GM23338 (cell line): Measurements from ENCODE around the gene RIIAD1.

ENCODE experiments used
- CREB1 ChIP-seq: fragments of 250-450 bp; sonication (Bioruptor Pico); IDR thresholded peaks from 2 replicates; pipeline ENCODE4 v1.5.0; 2020; ENCODE audit warnings: low read depth, mild to moderate bottlenecking, moderate library complexity
- EZH2 ChIP-seq: fragments of 200-600 bp; sonication (generic); IDR thresholded peaks from one replicate; pipeline ENCODE4 v1.8.0; 2017; ENCODE audit warnings: antibody characterized with exemption, mild to moderate bottlenecking, low read depth; ENCODE audit not compliant: unreplicated experiment
- EZH2phosphoT487 ChIP-seq: fragments of 200-600 bp; sonication (generic); IDR thresholded peaks from one replicate; pipeline ENCODE4 v1.8.1; 2018; ENCODE audit warnings: antibody characterized with exemption; ENCODE audit not compliant: unreplicated experiment
- JUNB ChIP-seq: IDR thresholded peaks from one replicate; pipeline ENCODE4 v1.6.1; 2016; ENCODE audit warnings: antibody characterized with exemption; ENCODE audit not compliant: unreplicated experiment
- POLR2AphosphoS5 ChIP-seq: IDR thresholded peaks from 2 replicates; pipeline ENCODE4 v1.6.1; 2016; ENCODE audit warnings: antibody characterized with exemption, low read depth
- REST ChIP-seq: IDR thresholded peaks from one replicate; pipeline ENCODE4 v1.6.1; 2018; ENCODE audit warnings: antibody characterized with exemption; ENCODE audit not compliant: unreplicated experiment
- TF ChIP-seq, protein P1 (sequence below), 2 experiments: fragments of 200-600 bp in 1 of 2; sonication (generic) in 1 of 2; conservative IDR thresholded peaks; 2 replicates each; pipeline versions ENCODE4 v1.5.1 to v1.6.1; 2016 to 2017; ENCODE audit warnings: antibody characterized with exemption in 2 of 2, low read depth in 2 of 2, mild to moderate bottlenecking in 2 of 2, moderate library complexity in 1 of 2
- TF ChIP-seq, protein P2 (sequence below): IDR thresholded peaks from 2 replicates; pipeline ENCODE4 v1.6.1; 2016; ENCODE audit warnings: antibody characterized with exemption
- TF ChIP-seq, protein P3 (sequence below): fragments of 250-450 bp; sonication (Bioruptor Pico); IDR thresholded peaks from 2 replicates; pipeline ENCODE4 v1.5.0; 2020; ENCODE audit warnings: mild to moderate bottlenecking, moderate library complexity

GRCh38 chr1:151718011-151718431, 3.3 kb upstream of the RIIAD1 start:
- TF ChIP-seq CREB1 (no peak), JUNB (no peak), EZH2 (no peak), REST (no peak), POLR2AphosphoS5 (no peak), EZH2phosphoT487 (no peak)
- TF ChIP-seq, protein P1, sequence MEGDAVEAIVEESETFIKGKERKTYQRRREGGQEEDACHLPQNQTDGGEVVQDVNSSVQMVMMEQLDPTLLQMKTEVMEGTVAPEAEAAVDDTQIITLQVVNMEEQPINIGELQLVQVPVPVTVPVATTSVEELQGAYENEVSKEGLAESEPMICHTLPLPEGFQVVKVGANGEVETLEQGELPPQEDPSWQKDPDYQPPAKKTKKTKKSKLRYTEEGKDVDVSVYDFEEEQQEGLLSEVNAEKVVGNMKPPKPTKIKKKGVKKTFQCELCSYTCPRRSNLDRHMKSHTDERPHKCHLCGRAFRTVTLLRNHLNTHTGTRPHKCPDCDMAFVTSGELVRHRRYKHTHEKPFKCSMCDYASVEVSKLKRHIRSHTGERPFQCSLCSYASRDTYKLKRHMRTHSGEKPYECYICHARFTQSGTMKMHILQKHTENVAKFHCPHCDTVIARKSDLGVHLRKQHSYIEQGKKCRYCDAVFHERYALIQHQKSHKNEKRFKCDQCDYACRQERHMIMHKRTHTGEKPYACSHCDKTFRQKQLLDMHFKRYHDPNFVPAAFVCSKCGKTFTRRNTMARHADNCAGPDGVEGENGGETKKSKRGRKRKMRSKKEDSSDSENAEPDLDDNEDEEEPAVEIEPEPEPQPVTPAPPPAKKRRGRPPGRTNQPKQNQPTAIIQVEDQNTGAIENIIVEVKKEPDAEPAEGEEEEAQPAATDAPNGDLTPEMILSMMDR (conservative IDR thresholded peaks at IDR 0.05; ENCODE audit: low read depth in 2 of 2) = no peak
- TF ChIP-seq, protein P2, sequence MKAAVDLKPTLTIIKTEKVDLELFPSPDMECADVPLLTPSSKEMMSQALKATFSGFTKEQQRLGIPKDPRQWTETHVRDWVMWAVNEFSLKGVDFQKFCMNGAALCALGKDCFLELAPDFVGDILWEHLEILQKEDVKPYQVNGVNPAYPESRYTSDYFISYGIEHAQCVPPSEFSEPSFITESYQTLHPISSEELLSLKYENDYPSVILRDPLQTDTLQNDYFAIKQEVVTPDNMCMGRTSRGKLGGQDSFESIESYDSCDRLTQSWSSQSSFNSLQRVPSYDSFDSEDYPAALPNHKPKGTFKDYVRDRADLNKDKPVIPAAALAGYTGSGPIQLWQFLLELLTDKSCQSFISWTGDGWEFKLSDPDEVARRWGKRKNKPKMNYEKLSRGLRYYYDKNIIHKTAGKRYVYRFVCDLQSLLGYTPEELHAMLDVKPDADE = no peak
- TF ChIP-seq, protein P3, sequence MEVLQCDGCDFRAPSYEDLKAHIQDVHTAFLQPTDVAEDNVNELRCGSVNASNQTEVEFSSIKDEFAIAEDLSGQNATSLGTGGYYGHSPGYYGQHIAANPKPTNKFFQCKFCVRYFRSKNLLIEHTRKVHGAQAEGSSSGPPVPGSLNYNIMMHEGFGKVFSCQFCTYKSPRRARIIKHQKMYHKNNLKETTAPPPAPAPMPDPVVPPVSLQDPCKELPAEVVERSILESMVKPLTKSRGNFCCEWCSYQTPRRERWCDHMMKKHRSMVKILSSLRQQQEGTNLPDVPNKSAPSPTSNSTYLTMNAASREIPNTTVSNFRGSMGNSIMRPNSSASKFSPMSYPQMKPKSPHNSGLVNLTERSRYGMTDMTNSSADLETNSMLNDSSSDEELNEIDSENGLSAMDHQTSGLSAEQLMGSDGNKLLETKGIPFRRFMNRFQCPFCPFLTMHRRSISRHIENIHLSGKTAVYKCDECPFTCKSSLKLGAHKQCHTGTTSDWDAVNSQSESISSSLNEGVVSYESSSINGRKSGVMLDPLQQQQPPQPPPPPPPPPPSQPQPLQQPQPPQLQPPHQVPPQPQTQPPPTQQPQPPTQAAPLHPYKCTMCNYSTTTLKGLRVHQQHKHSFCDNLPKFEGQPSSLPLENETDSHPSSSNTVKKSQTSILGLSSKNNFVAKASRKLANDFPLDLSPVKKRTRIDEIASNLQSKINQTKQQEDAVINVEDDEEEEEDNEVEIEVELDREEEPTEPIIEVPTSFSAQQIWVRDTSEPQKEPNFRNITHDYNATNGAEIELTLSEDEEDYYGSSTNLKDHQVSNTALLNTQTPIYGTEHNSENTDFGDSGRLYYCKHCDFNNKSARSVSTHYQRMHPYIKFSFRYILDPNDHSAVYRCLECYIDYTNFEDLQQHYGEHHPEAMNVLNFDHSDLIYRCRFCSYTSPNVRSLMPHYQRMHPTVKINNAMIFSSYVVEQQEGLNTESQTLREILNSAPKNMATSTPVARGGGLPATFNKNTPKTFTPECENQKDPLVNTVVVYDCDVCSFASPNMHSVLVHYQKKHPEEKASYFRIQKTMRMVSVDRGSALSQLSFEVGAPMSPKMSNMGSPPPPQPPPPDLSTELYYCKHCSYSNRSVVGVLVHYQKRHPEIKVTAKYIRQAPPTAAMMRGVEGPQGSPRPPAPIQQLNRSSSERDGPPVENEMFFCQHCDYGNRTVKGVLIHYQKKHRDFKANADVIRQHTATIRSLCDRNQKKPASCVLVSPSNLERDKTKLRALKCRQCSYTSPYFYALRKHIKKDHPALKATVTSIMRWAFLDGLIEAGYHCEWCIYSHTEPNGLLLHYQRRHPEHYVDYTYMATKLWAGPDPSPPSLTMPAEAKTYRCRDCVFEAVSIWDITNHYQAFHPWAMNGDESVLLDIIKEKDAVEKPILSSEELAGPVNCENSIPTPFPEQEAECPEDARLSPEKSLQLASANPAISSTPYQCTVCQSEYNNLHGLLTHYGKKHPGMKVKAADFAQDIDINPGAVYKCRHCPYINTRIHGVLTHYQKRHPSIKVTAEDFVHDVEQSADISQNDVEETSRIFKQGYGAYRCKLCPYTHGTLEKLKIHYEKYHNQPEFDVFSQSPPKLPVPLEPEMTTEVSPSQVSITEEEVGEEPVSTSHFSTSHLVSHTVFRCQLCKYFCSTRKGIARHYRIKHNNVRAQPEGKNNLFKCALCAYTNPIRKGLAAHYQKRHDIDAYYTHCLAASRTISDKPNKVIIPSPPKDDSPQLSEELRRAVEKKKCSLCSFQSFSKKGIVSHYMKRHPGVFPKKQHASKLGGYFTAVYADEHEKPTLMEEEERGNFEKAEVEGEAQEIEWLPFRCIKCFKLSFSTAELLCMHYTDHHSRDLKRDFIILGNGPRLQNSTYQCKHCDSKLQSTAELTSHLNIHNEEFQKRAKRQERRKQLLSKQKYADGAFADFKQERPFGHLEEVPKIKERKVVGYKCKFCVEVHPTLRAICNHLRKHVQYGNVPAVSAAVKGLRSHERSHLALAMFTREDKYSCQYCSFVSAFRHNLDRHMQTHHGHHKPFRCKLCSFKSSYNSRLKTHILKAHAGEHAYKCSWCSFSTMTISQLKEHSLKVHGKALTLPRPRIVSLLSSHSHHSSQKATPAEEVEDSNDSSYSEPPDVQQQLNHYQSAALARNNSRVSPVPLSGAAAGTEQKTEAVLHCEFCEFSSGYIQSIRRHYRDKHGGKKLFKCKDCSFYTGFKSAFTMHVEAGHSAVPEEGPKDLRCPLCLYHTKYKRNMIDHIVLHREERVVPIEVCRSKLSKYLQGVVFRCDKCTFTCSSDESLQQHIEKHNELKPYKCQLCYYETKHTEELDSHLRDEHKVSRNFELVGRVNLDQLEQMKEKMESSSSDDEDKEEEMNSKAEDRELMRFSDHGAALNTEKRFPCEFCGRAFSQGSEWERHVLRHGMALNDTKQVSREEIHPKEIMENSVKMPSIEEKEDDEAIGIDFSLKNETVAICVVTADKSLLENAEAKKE (CRISPR knock-in tag) = no peak
